HG02970 (cell line): ENCODE measurements around the gene LRP1-AS.

Source experiments
- ATAC-seq: cut with Tn5 transposase; IDR thresholded peaks from one replicate; pipeline ENCODE4 v1.9.1; 2021; ENCODE audit warnings: mild to moderate bottlenecking, moderate library complexity, moderate number of reproducible peaks; ENCODE audit not compliant: unreplicated experiment, low FRiP score

LRP1-AS gene

DNA sequence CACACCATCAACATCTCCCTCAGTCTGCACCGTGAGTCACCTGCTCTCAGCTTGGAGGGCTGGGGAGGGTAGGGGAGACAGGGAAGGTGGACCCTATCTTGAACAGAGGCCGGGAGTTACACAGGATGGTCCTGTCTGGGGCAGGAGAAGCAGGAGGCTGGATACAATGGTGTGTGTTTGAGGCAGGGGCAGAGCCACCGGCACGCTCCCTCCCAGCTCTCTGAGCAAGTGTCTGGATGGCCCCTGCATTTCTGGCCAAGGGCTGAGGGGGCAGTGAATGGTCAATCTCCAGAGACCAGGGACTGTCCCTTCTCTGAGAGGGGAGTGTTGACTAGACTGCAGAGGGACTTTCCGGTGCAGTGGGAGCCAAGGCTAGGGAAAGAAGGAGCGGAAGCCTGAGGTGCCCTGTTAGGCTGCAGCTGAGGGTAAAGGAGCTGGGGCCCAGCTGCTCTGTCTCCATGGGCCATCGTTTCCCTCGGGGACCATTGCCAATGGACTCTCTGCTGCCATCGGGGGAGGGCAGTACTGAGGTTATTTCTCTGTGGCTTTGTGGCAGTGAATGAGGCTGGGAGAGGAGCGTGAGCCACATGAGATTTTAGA is 1.9 kb downstream of the LRP1-AS start:
- ATAC-seq, result no peak

GRCh38 chr12:57143454-57143853 is 4.0 kb downstream of the LRP1-AS start:
- no peak for ATAC-seq

DNA sequence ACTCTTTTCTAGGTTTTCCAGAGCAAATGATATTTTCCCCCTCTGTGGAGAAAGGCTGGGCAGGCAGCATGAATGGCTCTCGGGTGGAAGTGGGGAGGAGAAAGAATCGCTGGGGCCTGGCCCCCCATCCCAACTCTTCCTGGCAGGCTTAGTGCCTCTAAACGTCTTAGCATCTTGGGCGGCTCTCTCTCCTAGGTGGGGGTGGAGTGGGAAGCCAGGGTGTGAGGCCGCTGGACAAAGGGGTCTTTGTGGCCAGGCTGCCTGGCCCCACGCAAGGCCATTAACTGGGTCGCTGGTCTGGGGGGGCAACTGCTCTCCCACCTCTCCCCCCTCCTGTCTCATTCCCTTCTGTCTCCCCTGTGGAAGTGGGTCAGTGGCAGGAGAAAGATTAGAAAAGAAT is 4.7 kb downstream of the LRP1-AS start:
- ATAC-seq, result no peak

DNA sequence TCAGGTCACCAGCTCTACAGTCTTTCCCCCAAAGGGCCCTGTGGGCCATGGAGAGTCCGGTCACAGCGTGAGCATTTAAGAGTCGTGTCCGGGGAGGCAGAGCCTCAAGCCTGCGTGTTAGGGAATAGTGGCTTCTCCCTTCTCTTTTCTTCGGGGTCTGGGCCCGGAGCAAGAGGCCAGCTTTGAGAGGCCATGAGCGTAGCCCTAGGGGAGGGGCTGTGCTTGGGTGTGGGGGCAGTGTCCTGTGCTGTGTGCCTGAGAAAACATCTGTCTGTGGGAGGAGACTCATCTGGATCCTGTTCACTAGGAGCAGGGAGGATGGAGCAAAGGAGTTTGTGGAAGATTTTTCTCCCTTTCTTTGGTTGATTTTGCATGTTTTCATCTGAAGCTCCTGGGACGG is 5.3 kb downstream of the LRP1-AS start:
- ATAC-seq, result no peak

DNA sequence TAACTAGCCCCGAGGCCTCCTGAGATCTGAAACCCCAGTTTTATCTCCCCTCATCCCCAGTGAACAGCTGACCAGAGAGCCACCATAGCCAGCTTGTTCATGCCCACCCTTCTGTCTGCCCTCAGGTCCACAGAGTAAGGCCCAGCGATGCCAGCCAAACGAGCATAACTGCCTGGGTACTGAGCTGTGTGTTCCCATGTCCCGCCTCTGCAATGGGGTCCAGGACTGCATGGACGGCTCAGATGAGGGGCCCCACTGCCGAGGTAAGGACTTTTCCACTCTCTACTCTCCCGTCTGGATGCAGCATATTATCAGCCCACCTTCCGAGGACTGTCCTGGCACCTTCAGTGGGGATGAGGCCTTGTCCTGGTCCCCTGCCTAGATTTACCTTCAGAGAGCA is 6.2 kb downstream of the LRP1-AS start:
- ATAC-seq, result no peak

DNA sequence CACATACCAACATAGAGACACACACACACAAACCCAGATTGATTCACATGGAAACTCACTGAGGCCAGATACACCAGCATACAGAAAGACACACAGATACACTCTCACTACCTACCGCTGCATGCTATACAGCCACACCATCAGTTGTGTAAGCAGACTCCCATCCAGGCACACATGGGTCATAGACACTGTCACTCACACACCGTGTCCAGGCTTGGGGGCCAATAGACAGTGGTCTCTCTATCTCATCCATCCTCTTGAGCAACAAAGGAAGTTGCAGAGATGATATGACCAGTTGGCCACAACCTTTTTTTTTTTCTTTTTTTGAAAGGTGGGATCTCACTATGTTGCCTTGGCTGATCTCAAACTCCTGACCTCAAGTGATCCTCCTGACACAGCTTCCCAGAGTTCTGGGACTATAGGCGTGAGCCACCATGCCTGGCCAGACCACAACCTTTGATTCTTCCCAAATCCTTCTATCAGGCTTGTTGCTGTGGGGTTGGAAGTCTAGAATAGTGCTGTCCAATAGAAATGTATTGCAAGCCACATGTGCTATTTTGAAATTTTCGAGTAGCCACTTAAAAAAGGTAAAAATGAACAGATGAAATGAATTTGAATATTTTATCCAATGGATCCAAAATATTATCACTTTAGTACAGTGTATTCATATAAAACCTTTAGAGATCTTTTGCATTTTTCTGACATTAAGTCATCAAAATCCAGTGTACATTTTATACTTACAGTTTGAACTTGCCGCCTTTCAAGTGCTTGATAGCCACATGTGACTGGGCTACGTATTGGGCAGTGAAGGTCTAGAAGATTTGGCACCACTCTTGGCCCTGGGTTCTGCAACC is 7.4 kb downstream of the LRP1-AS start:
- ATAC-seq, result no peak

DNA sequence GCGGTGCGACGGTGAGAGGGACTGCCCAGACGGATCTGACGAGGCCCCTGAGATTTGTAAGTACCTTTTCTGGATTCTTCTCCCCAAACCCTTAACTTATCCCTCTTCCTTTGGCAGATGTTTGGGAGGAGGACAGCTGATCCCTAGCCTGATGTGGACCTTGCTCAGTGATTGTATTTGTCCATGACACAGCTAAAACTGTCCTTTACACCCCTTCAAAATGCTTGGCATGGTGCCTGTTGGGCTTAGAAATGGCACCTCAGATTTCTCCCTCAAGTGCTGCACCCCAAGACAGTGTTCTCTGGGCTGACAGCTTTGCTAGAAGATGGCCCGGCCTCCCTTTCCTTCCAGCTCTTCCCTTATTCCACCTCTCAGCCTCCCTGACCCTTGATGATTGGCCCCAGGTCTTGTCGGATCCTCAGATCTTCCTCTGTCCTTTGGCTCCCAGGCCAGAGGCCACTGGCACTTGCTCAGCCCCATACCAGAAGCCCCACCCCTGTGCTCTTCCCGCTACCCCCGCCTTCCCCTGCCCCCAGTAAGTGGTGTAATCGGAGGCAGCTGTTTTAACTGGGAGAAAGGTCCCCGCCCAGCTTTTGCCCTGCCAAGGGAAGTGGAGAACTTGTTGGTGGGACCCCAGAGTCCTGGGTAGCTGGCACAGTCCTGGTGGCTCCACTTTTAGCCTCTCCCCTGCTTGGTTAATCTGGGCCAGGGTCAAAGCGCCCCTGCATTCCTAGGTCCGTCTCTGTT is 8.7 kb downstream of the LRP1-AS start:
- no peak for ATAC-seq

GRCh38 chr12:57135527-57136326 is 11.7 kb downstream of the LRP1-AS start:
- no peak for ATAC-seq

DNA sequence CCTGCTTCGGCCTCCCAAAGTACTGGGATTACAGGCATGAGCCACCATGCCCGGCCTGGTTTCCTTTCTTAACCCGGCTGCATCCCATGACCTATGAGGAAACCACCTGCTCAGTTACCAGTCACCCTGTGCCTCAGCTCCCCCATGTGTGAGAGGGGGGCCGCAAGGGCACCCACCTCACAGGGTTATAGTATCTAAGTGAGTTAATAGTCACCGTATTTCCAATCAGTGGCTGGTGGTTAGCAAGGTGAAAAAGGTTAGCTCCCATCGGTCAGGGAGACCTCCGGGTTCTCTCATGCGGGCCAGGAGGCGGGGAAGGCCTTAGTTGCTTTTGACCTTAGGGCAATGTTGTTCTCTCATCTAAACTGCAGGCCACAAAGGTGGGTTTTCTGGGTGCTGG is 12.5 kb downstream of the LRP1-AS start:
- no peak for ATAC-seq

GRCh38 chr12:57133916-57134315 is 13.5 kb downstream of the LRP1-AS start:
- no peak for ATAC-seq

DNA sequence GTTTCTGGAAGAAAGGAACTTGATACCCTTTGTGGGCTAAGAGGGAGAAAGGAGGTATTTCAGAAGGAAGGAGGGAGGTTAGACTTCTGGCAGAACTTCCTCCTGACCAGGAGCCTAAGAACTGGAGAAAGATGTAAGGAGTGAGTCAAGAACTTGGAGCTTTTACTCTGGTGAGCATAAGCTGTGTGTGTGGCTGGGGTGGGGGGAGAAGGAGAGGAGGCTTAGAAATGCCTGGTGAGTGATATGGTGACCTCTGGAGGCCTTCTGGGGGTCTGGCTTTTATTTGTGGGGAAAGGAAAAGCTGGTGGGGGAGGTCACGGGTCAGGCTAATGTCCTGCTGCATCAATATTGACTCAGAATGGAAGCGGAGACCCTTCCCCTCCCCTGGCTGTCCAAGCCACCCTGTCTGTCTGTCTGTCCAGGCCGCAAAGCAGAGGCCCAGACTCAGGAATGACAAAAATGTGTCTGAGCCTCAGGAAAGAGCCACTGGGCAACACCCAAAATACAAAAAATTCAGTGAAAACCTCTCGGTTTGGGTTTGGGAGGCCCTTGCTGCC is 14.3 kb downstream of the LRP1-AS start:
- no peak for ATAC-seq

GRCh38 chr12:57131896-57132744 is 15.3 kb downstream of the LRP1-AS start:
- no peak for ATAC-seq

DNA sequence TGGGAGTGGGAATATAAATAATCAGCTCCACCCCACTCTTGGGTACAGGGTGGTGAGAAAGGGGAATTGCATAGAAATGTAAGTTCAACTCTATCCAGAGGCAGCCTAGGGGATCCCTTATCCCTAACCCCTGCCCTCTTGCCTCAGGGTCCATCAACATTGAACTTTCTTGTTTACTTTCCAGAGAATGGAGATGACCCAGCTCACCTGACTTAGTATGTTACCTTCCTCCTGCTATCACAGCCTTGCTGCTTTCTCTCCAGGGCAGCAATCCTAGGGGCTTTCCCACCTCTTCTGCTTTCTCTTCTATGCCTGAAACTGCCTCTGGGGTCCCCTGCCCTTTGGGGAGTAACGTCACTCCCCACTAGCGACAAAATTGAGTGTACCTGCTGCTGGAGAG is 16.5 kb downstream of the LRP1-AS start:
- no peak for ATAC-seq

GRCh38 chr12:57129889-57130288 is 17.5 kb downstream of the LRP1-AS start:
- ATAC-seq, result no peak

DNA sequence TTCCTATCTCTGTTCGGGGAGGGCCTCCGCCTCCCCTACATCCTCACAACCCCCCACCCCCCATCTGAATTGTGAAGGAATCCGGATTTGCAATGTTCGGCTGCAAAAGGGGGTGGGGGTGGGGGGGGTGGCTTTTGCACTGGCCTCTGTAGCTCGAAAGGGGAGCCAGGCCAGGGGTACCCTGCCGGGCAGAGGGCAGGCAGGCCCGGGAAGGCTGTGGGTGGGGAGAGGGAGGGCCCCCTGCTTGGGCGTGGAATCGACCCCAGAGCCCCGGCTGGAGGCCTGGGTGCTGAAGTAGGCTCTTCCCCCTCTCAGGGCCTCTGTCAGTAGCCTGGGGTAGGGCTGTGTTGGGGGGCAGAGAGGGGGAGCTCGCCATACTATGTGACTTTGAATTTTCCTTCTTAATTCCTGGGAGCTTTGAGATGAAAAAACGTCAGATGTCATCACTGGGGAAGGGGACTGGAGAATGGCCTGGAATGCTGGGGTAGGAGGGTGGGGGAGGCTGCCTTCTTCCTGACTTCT is 18.0 kb downstream of the LRP1-AS start:
- ATAC-seq, result no peak

DNA sequence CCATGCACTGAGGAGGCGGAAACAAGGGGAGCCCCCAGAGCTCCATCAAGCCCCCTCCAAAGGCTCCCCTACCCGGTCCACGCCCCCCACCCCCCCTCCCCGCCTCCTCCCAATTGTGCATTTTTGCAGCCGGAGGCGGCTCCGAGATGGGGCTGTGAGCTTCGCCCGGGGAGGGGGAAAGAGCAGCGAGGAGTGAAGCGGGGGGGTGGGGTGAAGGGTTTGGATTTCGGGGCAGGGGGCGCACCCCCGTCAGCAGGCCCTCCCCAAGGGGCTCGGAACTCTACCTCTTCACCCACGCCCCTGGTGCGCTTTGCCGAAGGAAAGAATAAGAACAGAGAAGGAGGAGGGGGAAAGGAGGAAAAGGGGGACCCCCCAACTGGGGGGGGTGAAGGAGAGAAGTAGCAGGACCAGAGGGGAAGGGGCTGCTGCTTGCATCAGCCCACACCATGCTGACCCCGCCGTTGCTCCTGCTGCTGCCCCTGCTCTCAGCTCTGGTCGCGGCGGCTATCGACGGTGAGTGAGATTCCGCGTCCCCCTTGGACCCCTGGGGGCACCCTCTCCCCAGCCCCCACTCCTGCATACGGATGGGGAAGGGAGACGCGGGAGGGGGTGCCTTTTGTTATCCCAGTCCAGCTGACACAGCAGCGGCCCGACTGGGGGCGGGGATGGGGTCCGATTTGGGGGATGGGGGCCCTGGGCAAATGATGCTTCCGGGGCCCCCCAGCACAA is 18.7 kb downstream of the LRP1-AS start:
- ATAC-seq, result no peak

- no peak for ATAC-seq
These were observed 19.5 kb downstream of the LRP1-AS start, which contains the start of gene LRP1 for GRCh38 chr12:57127726-57128518. LRP1 (plus strand) TSS chr12:57128483; CDS start chr12:57128965, 482 bp downstream.
